Measurements from ENCODE around the gene TANC2.
"Not testable (repeated sequence)": the region's sequence is repeated elsewhere in the genome, so short reads cannot be mapped to it uniquely, and the experiment has no call there.

Gene TANC2

DNA sequence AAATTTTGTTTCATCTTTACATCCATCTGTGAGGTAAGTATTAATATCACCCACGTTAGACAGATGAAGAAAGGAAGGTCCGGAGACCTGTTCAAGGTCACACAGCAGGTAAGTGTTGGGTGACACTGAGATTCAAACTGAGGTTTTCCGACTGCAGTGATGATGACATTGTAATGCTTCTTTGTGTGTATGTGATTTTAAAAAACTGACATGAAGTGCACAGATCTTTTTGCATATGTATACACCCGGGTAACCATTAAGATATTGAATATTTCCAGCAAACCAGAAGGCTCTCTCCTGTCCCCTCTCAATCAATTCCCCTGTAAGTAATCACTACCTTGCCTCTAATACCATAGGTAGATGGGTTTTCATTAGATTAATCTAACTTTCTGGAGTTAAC, 1.5 kb upstream of the TANC2 start:
- no peak for DNase-seq

DNA sequence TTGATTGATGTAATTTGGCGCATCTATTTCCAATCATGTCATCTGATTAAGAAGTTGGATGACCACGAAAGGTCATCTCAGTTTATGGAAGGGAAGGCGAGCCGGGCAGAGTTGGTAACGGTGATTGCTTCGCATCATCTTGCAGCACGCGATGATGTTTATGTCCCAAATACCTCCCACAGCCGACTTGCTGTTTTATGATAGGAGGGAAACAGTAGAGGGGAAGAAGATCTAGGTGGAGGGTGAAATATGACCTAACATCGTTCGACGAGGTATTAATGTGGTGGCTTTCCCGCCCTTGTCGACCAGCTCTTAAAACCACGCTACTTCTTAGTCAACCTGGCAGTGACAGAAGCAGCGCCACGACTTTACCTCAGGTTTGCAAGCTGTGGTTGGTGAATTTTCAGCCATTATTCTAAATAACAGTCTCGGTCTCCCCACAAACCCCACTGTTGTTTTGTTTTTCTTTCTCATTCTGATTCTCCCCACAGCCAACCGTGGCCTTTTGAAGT, 805 bp upstream of the TANC2 start:
- DNase-seq: no peak

DNA sequence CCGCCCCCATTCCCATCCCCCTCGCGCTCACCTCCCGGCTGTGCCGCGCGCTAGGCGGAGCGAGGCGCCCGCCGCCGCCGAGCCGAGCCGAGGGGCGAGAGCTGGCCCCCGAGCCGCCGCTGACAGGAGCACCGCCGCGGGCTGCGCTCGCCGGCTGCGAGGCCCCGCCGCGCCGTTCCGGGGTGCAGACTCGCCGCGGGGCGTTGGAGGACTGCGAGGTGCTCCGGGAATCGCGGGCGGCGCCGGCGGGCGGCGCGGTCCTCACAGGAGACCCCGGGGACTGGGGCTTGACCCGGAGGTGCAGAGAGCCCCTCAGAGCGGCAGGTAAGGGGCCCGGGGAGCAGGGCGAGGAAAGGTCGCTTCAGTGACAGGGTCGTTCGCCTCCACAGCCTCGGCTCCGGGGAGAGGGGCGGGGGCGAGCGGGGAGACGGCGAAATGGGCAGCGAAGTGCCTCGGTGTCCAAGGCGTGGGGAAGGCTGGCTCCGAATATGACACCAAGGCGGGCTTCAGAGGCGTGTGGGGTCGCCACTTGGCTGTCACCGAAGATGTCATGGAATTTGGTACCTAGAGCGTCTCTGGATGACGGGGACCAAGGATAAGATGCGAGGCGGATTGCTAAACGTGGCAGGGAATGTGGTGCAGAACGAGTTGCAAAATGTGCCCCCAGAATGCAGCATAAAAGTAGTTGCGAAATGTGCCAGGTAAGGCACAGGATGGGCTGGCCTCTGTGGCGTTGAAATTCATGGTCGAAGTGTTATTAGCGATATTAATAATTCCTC, 580 bp downstream of the TANC2 start:
- DNase-seq: no peak

DNA sequence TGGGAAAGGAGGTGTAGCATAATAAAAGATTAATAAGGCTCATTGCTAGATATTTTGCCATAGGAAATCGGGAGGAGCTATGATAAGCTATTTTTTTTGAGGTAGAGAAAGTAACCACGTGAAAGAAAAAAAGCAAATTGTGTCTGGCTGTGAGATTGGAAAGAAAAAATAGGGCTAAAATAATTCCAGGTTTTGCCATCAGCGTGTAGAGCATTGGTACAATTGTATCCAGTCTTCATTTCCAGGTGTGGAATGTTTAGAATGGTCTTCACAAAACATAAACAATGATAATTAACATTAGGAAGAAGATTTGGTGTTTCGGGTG, 1.1 kb downstream of the TANC2 start:
- no peak for DNase-seq

DNA sequence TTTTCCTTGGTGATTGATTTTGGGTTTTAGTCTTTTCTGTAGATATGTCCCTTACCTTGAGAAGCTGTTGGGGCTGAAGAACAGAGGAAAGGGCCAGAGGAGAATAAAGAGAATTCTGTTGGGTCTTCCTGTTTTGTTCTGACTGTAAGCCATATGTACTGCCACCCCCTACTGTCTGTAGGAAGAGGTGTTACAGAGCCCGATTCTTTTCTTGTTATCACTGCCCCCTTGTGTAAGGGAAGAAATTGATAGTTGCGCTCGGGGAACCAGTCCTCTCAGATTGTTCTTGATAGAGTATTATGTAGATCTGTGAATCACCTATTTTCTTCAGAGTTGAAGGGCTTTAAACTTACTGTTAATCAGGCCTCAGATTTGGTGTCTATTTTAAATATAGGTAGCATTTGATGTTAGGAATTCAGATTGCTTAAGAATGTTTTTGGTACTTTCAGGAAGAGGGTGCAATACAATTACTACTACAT, 2.4 kb downstream of the TANC2 start:
- DNase-seq: peak; percentile 88

DNA sequence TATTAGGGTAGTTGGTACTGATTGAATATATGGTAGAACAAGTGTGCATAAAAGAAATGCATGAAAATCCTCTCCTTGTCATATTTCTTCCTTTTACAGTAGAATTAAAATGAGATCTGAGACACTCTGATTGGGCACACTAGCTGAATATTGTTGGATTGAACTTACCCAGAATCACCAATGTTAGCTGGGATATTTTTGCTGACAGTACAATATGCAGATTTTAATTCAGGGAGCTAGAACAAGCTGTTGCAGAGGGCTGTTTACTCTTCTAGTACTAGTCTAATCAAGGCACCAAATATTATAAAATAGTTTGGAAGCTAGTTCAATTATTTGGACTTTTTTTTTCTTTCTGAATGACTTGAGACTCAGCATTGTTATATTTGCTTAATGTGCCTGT, 4.6 kb downstream of the TANC2 start:
- no peak for DNase-seq

DNA sequence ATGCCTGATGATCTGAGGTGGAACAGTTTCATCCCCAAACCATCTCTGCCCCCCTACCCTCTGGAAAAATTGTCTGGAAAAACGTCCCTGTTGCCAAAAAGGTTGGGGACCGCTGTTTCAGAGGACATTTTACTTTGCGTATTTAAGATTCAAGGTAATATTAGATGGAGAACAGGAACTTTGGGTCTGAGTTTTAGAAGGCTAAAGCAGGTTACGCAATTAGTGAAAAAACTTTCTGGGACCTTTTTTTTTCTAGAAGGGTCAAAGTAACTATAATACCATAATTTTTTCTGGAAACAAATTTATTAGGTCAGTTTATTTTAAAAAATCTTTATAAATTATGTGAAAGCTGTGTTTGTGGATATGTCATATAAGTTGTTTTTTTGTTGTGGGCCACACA, 5.8 kb downstream of the TANC2 start:
- DNase-seq: no peak

DNA sequence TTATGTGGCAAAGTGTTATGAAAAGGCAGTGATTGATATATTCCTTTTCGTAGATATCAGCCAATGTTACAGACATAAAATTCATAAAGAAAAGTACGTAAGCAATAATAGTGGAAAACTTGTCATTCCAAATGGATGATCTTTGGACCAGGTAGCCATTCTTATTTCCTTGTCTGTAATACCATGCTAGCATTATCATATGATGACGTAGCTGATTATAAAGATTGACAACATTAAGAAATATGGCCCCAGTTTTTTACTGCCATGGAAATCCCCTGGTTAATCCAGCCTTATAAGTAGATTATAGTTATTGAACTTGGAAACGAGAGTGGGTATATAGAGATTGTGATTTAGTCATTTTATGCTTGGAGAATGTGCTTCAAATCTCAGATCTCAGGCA, 8.8 kb downstream of the TANC2 start:
- no peak for DNase-seq

DNA sequence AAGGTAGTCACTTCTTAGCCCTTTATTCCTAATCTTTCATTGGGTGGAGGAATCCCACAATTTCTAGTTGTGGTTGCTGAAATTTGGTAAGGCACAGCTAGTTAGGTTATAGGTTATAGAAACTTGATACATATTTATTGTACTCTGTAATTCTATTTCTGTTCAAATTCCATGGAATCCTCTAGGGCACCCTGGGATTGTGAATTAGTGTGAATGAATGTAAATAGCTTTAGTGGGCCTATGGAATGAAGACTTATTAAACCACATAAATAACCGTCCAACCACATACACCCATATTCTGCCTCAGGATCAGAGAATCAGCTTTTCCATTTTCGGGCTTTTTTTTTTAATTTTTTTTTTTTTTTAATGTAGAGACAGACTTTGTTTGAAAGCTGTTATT, 9.2 kb downstream of the TANC2 start:
- DNase-seq: peak; percentile 67

DNA sequence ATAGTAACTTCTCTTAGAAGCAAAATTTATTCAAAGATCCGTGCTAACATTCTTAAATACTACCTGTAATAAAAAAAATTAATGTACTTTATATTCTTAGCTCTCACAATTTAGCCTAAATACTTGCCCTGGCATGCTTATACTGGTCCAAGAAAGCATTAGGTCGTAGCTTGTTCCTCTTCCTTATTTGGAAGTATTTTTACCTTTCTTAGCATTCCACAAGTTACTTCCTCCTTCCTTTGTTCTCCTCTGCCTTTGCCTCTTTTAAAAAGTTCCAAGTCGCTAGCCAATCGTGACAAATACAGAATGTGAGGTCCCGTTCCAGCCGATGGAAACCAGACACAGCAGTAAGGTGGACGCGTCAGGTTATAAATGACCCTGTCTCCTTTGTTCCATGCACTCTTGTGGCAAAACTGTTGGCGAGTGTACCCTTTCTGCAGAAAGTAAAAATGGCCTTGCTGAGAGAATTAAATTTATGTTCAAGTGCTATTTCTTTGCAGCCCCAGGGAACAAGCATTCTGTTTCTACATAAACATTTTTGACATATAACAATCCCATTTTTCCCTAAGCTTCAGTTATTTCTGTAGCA, 10.7 kb downstream of the TANC2 start:
- not testable (repeated sequence) for DNase-seq

DNA sequence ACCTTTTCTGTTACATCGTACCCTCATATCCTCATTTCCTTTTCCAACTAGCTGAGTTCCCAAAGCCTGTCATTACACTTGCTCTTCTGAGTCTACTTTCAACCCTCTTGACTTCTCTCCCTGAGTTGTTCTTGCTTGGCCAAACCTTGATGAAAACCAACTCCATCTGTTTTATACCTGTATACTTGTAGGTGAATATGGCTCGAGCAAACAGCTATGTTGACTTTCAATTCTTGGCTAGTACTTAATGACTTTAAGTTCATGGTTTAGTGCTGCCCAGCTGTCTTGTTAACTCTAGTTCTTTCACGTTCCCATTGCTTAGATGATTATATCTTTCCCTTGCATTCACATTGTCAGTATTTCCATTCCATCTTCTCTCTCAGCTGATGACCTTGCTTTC, 14.8 kb downstream of the TANC2 start:
- DNase-seq: no peak

DNA sequence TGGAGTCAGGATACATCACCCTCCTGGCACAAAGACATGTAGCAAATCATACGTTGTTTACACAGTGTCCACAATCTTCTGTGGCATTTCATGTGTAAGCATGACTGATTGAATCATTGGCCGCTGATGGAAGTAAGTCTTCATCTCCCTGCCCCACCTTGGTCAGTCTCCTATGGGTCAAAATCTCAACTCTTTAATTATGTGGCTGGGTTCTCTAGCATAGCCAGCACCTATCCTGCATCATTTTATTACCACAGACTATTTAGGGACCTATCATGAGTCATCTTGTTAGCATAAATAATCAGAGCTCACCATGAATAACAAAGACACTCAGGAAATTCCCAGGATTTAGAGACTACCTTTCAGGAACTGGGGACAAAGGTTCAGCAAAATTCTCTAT, 15.9 kb downstream of the TANC2 start:
- DNase-seq: no peak

DNA sequence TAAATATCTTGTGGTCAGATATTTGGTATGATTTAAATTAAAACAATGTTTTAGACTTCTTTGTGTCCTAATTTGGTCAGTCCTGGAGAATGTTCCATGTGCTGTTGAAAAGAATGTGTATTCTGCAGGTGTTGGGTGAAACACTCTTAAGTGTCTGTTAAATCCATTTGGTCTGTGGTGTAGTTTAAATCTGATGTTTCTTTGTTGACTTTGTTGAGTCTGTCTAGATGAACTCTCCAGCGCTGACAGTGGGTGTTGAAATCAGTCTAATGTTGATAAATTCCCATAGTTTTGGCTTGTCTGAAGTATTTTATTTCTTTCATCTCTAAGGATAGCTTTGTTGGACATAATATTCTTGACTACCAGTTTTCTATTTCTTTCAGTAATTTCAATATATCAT, 18.8 kb downstream of the TANC2 start:
- no peak for DNase-seq

DNA sequence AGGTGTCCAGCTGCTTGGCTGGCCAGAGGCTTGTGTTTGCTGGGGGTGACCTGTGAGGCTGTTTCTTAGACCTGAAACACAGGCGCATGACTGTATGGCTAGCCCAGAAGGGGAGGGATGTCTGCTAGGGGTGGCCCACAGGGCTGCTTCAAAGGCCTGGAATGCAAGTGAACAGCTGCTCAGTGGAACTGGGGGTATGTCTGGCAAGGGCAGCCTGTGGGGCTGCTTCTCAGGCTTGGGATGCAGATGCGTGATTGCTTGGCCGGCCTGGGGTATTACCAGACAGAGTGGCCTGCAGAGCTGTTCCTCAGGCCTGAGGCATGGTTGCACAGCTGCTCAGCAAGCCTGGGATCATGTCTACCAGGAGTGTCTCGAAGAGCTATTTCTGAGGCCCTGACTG, 20.5 kb downstream of the TANC2 start:
- DNase-seq: no peak

DNA sequence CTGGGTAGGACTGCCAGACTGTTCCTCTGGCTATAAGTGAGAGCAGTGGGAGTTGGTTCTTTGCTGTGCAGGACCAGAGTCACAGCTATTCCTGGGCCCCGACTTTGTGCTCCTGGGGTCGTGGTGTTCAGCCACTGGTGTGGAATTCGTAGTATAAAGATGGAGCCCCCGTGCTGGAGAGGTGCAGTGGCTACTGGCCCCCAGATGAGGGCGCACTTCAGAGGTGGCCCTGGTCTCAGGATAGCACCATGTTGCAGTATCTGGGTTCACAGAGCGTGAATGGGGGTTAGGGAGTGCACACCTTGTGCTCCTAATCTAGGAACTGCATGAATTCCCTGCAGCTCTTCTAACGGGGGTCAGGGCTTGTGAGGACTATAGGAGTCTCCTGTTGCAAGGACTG, 21.1 kb downstream of the TANC2 start:
- DNase-seq: no peak

DNA sequence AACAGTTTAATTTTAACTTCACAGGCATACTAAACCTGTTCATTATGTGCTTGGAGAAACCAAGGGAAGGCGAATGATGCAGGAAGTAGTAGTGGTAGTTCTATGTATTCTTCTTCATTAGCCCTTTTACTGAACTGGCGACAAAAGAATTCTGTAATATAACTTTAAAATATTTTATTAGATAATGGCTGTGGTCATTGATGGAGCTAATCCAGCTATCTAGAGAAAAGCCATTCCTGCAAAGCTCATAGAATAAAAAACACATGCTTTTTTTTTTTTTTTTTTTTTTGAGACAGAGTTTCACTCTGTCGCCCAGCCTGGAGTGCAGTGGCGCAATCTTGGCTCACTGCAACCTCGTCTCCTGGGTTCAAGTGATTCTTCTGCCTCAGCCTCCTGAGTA, 23.5 kb downstream of the TANC2 start:
- no peak for DNase-seq

DNA sequence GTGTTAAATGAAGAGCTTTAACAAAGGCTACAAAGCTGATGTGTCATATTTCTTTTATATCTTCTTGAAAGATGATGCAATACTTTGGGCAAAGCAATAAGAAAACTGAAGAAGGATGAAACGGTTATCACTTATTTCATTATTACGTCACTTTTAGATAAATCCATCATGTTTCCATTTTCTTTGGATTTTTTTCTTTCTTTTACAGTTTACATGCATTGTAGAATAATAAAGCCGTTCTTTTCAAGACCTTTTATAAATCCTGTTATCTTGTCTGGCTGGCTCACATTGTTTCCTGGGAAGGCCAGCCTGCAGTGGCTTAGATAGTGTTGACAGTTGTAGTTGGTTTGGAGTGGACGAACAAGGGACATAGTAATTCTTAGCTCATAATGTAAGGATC, 28.9 kb downstream of the TANC2 start:
- DNase-seq: peak; percentile 23

DNA sequence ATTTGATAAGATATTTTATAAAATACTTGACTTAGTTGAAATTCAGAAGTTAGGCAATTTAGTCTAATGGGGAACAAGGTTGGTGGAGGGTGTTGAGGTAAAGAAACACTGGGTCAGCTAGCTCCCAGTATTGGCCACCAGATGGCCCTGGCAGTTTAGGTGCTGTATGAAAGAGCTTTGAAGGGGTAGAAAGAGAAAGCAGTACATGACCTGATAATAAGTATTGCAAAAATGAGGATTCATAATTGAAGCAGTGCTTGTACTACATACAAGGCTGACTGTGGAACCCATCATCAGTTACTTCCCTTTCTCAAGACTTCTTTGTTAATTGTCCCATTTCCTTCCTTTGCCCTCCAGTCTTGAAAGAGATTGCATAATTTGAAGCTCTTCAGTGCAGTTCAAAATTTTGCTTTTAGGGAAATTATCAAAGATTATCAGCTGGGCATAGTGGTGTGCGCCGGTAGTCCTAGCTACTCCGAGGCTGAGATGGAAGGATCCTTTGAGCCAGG, 29.4 kb downstream of the TANC2 start:
- DNase-seq: peak; percentile 39

DNA sequence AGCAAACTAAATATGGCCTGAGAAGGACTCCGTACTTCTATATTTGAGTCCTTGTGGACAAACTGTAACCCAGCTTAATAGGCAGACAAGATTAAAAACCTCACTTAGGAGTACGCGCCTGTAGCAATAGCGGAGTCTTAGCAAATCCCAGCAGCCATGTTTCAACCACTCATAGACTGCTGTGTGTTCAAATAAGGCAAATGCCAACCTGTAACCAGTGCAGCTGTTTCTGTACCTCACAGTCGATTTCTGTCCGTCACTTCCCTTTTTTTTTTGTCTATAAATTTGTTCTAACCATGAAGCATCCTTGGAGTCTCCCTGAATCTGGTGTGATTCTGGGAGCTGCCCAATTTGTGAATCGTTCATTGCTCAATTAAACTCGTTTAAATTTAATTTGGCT, 30.2 kb downstream of the TANC2 start:
- no peak for DNase-seq

DNA sequence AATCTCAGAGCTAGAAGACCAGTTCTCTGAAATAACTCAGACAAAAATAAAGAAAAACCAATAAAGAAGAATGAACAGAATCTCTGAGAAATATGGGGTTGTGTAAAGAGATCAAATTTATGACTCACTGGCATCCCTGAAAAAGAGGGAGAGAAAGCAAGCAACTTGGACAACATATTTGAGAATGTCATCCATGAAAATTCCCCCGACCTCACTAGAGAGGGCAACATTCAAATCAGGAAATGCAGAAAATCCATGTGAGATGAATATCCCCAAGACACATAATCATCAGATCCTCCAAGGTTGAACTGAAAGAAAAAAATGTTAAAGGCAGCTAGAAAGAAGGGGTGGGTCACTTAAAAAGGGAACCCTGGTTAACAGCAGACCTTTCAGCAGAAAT, 32.1 kb downstream of the TANC2 start:
- DNase-seq: peak; percentile 34

DNA sequence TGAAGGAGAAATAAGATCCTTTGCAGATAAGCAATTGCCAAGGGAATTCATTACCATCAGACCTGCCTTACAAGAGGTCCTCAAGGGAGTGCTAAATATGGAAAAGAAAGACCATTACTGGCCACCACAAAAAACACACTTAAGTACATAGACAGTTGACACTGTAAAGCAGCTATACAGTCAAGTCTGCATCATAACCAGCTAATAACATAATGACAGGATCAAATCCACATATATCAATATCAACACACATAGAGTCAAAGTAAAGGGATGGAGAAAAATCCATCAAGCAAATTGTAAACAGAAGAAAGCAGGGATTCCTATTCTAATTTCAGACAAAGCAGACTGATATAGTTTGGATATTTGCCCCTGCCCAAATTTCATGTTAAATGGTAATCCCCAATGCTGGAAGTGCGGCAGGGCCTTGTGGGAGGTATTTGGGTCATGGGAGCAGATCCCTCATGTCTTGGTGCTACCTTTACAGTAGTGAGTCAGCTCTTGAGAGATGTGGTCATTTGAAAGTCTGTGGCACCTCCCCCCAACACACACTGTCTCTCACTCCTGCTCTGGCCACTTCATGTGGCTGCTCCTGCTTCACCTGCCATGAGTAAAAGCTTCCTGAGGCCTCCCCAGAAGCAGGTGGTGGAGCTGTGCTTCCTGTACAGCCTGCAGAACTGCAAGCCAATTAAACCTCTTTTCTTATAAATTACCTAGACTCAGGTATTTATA, 32.8 kb downstream of the TANC2 start:
- DNase-seq: no peak

DNA sequence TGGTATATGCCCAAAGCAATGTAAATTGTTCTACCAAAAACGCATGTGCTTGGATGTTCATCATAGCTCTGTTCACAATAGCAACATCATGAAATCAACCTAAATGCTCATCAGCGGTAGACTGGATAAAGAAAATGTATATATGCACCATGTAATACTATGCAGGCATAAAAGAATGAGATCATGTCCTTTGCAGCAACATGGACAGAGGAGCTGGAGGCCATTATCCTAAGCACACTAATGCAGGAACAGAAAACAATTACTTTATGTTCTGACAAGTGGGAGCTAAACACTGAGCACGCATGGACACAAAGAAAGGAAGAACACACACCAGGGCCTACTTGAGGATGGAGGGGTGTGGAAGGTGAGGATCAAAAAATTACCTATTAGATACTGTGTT, 33.7 kb downstream of the TANC2 start:
- no peak for DNase-seq

DNA sequence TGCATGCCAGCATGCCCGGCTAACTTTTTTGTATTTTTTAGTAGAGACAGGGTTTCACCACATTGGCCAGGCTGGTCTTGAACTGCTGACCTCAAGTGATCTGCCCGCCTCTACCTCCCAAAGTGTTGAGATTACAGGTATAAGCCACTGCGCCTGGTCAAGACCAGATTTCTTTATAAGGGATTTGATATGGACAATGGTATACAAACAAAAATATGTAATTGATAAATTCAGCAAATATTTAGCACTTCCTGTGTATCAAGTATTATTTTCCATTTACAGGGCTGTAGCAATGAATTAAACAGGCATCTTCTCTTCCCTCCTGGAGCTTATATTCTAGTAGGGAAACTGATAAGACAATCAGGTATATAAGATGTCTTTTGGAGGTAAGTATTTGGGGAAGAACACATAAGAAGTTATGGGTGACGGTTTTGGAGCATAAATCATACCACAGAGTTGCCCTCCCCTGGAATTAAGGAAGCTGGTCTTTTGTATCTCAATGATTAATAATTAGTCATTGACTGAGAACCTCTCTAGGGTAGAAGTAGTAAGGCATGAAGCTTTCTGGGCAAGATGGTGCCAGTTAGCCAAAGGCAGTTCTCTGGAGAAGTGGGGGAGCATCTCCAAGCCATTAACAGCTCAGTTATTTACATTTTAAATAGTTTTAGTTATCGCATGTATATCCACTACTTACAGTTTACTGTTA, 35.8 kb downstream of the TANC2 start:
- no peak for DNase-seq
